ENCODE data around the gene UBE2I. TPM values are rescaled to one million over a fixed set of nuclear protein-coding genes. Genes with fewer than 3 reads are reported as not detected.

Gene UBE2I
- total and polyA plus RNA-seq, 3 donors from 2014 or later: 116 to 143 (median 127) TPM

- H3K36me3 ChIP-seq (ENCODE audit: low read depth, missing control alignments): no peaks in the 10 kb centered on the region
- no peak for DNase-seq
- no peak overlapping the region for H3K27ac ChIP-seq
- TF ChIP-seq CTCF (IDR thresholded peaks at IDR 0.05) (no peak), POLR2A (IDR thresholded peaks at IDR 0.05) (no peak)
- no peaks in the 10 kb centered on the region for H3K27me3 ChIP-seq
- no peaks in the 10 kb centered on the region for H3K9me3 ChIP-seq
- 75 to 81% methylated on average over 11 to 32 of the region's 32 CpGs for WGBS, 2 donors
- intact Hi-C loops (cut with DNase I; ENCODE audit: low total_unique reads): no loop called here
- H3K4me3 ChIP-seq: no peak overlapping the region
- H3K4me1 ChIP-seq: no peaks in the 10 kb centered on the region
These were observed 47.1 kb upstream of the UBE2I start for GRCh38 chr16:1262210-1262845.

GRCh38 chr16:1262846-1263221 is 46.6 kb upstream of the UBE2I start:
- Histone ChIP-seq H3K27me3 (no peaks in the 10 kb centered on the region), H3K36me3 (ENCODE audit: low read depth, missing control alignments) (no peaks in the 10 kb centered on the region), H3K9me3 (no peaks in the 10 kb centered on the region), H3K4me3 (no peak overlapping the region), H3K4me1 (no peaks in the 10 kb centered on the region), H3K27ac (no peak overlapping the region)
- TF ChIP-seq POLR2A (IDR thresholded peaks at IDR 0.05) (no peak), CTCF (IDR thresholded peaks at IDR 0.05) (no peak)
- intact Hi-C loops (cut with DNase I; ENCODE audit: low total_unique reads): no loop called here
- no peak for DNase-seq
- 85 to 89% methylated on average over 5 to 9 of the region's 9 CpGs for WGBS, 2 donors

GRCh38 chr16:1263591-1264344 is 45.7 kb upstream of the UBE2I start:
- H3K4me1 ChIP-seq: no peaks in the 10 kb centered on the region
- 54 to 68% methylated on average over 3 to 15 of the region's 15 CpGs for WGBS, 2 donors
- no peaks in the 10 kb centered on the region for H3K27me3 ChIP-seq
- H3K27ac ChIP-seq: no peak overlapping the region
- no peak overlapping the region for H3K4me3 ChIP-seq
- H3K36me3 ChIP-seq (ENCODE audit: low read depth, missing control alignments): no peaks in the 10 kb centered on the region
- no peaks in the 10 kb centered on the region for H3K9me3 ChIP-seq
- TF ChIP-seq POLR2A (IDR thresholded peaks at IDR 0.05) (no peak), CTCF (IDR thresholded peaks at IDR 0.05) (no peak)
- intact Hi-C loops (cut with DNase I; ENCODE audit: low total_unique reads): no loop called here
- no peak for DNase-seq

GRCh38 chr16:1264345-1265089 is 44.9 kb upstream of the UBE2I start:
- Histone ChIP-seq H3K36me3 (ENCODE audit: low read depth, missing control alignments) (no peaks in the 10 kb centered on the region), H3K27me3 (no peaks in the 10 kb centered on the region), H3K4me1 (no peaks in the 10 kb centered on the region), H3K4me3 (no peak overlapping the region), H3K9me3 (no peaks in the 10 kb centered on the region), H3K27ac (no peak overlapping the region)
- DNase-seq: no peak
- intact Hi-C loops (cut with DNase I; ENCODE audit: low total_unique reads): no loop called here
- WGBS, 2 donors: 76 to 79% methylated on average over 16 of the region's 16 CpGs
- TF ChIP-seq POLR2A (IDR thresholded peaks at IDR 0.05): no peak
- no peak for TF ChIP-seq CTCF (IDR thresholded peaks at IDR 0.05)
